ENCODE measurements around the gene TSPAN9. TPM values are rescaled to one million over a fixed set of nuclear protein-coding genes. Genes with fewer than 3 reads are reported as not detected.

Gene TSPAN9
- total RNA-seq, 1 experiment from 2014 or later: 7.7 TPM

DNA sequence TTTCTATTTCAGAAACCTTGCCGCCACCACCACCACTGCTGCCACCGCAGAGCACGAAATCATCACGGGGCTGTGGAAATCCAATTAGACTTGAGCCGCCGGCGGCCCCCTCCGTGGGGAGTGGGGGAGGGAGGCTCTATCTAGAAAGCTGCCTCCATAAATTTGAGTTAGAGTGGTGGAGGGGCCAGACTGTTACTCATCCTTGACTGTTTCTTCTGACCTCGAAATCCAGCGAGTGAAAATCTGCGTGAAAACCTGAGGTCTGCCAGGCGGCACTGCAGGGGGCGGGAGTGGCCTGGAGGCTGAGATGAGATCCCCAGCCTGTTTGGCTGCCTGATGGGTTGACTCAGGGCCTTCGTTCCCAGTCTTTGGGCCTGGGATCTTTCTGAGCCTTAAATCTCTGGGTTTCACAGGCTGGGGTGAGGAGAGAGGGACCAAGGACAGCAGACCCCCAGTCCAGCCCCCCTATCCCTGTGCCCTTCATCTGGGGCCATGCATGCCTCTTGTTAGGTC, 29.9 kb downstream of the TSPAN9 start:
- no TSS peak for BruUV-seq (replicated peaks)
- Histone ChIP-seq H3K36me3 (ENCODE audit: control insufficient read depth, insufficient read depth, low read length) (no peaks in the 10 kb centered on the region), H3K4me3 (ENCODE audit: low read depth in 2 of 2, low read length in 2 of 2) (no peak overlapping the region), H3K27ac (ENCODE audit: low read length) (no peak overlapping the region), H3K9me3 (ENCODE audit: control insufficient read depth, insufficient read depth, low read depth, low read length) (no peaks in the 10 kb centered on the region), H3K4me1 (ENCODE audit: control insufficient read depth, insufficient read depth, low read length) (no peaks in the 10 kb centered on the region), H3K27me3 (ENCODE audit: control insufficient read depth, insufficient read depth, low read length) (no peaks in the 10 kb centered on the region)
- ATAC-seq (no peak; the same call in 1 of the 2 replicates), DNase-seq (ENCODE audit: low read depth, low spot score) (no peak)
- TF ChIP-seq SIN3A (IDR thresholded peaks at IDR 0.05; ENCODE audit: borderline replicate concordance, insufficient read depth, low read depth, low read length): no peak
- TF ChIP-seq, protein P1, sequence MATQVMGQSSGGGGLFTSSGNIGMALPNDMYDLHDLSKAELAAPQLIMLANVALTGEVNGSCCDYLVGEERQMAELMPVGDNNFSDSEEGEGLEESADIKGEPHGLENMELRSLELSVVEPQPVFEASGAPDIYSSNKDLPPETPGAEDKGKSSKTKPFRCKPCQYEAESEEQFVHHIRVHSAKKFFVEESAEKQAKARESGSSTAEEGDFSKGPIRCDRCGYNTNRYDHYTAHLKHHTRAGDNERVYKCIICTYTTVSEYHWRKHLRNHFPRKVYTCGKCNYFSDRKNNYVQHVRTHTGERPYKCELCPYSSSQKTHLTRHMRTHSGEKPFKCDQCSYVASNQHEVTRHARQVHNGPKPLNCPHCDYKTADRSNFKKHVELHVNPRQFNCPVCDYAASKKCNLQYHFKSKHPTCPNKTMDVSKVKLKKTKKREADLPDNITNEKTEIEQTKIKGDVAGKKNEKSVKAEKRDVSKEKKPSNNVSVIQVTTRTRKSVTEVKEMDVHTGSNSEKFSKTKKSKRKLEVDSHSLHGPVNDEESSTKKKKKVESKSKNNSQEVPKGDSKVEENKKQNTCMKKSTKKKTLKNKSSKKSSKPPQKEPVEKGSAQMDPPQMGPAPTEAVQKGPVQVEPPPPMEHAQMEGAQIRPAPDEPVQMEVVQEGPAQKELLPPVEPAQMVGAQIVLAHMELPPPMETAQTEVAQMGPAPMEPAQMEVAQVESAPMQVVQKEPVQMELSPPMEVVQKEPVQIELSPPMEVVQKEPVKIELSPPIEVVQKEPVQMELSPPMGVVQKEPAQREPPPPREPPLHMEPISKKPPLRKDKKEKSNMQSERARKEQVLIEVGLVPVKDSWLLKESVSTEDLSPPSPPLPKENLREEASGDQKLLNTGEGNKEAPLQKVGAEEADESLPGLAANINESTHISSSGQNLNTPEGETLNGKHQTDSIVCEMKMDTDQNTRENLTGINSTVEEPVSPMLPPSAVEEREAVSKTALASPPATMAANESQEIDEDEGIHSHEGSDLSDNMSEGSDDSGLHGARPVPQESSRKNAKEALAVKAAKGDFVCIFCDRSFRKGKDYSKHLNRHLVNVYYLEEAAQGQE (IDR thresholded peaks at IDR 0.05; ENCODE audit: insufficient read depth in 1 of 2, low read depth in 2 of 2, low read length in 1 of 2): no peak
- TF ChIP-seq, protein P2, sequence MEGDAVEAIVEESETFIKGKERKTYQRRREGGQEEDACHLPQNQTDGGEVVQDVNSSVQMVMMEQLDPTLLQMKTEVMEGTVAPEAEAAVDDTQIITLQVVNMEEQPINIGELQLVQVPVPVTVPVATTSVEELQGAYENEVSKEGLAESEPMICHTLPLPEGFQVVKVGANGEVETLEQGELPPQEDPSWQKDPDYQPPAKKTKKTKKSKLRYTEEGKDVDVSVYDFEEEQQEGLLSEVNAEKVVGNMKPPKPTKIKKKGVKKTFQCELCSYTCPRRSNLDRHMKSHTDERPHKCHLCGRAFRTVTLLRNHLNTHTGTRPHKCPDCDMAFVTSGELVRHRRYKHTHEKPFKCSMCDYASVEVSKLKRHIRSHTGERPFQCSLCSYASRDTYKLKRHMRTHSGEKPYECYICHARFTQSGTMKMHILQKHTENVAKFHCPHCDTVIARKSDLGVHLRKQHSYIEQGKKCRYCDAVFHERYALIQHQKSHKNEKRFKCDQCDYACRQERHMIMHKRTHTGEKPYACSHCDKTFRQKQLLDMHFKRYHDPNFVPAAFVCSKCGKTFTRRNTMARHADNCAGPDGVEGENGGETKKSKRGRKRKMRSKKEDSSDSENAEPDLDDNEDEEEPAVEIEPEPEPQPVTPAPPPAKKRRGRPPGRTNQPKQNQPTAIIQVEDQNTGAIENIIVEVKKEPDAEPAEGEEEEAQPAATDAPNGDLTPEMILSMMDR (IDR thresholded peaks at IDR 0.05): no peak
- no peak for TF ChIP-seq POLR2AphosphoS5 (IDR thresholded peaks at IDR 0.05; ENCODE audit: low read depth, low read length)
- intact Hi-C loops (cut with micrococcal nuclease; ENCODE audit: unreplicated experiment) (no loop called here), in situ Hi-C loops (cut with HindIII; ENCODE audit: low pct_unique_long_range_greater_than_20kb, low sequenced_read_pairs) (no loop called here)
- ChIA-PET POLR2A (no interaction called here), CTCF (no interaction called here)

DNA sequence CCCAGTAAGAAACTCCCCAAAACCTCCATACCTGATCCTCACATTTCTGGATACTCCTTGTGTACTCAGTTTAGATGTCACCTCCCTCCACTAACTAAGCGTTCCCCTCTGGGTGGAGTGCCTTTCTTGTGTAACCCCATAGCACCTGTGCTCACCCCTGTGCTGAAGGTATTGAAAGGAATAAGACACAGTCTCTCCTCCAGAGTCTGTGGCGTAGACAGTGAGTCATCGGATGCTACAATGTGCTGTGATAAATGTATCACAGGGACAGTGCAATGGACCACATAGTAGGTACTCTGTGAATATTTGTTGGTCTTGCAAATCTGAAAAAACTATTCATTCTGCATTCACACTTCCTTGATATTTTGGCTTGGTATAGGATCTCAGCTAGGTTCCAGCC, 30.8 kb downstream of the TSPAN9 start:
- Histone ChIP-seq H3K36me3 (ENCODE audit: control insufficient read depth, insufficient read depth, low read length) (no peaks in the 10 kb centered on the region), H3K9me3 (ENCODE audit: control insufficient read depth, insufficient read depth, low read depth, low read length) (no peaks in the 10 kb centered on the region), H3K27me3 (ENCODE audit: control insufficient read depth, insufficient read depth, low read length) (no peaks in the 10 kb centered on the region), H3K4me3 (ENCODE audit: low read depth in 2 of 2, low read length in 2 of 2) (no peak overlapping the region), H3K4me1 (ENCODE audit: control insufficient read depth, insufficient read depth, low read length) (no peaks in the 10 kb centered on the region), H3K27ac (ENCODE audit: low read length) (no peak overlapping the region)
- DNase-seq (ENCODE audit: low read depth, low spot score): no peak
- POLR2A ChIA-PET: no interaction called here
- intact Hi-C loops (cut with micrococcal nuclease; ENCODE audit: unreplicated experiment): no loop called here
- in situ Hi-C loops (cut with HindIII; ENCODE audit: low pct_unique_long_range_greater_than_20kb, low sequenced_read_pairs): no loop called here
- no TSS peak for BruUV-seq (replicated peaks)
- no peak for ATAC-seq
- CTCF ChIA-PET: no interaction called here
- TF ChIP-seq TCF7L2 (IDR thresholded peaks at IDR 0.05; ENCODE audit: low read depth, low read length): no peak
- no peak for TF ChIP-seq SIN3A (IDR thresholded peaks at IDR 0.05; ENCODE audit: borderline replicate concordance, insufficient read depth, low read depth, low read length)
- TF ChIP-seq, protein P1 (IDR thresholded peaks at IDR 0.05; ENCODE audit: insufficient read depth in 1 of 2, low read depth in 2 of 2, low read length in 1 of 2): no peak
- TF ChIP-seq POLR2AphosphoS5 (IDR thresholded peaks at IDR 0.05; ENCODE audit: low read depth, low read length): no peak
- TF ChIP-seq, protein P2 (IDR thresholded peaks at IDR 0.05): no peak
